Tibial nerve (tissue), 3 donors: ENCODE results near the gene STXBP2.

Experiments used
- POLR2A ChIP-seq, 2 donors: fragments of 450-650 bp; IDR thresholded peaks; one replicate each; pipeline ENCODE4 v1.6.1; 2017; ENCODE audit warnings: antibody characterized with exemption in 2 of 2, mild to moderate bottlenecking in 2 of 2, moderate library complexity in 2 of 2
- TF ChIP-seq, protein P1 (sequence below), 5 experiments: fragments of 200-600 bp in 3 of 5; fragments of 450-650 bp in 2 of 5; sonication (generic) in 3 of 5; IDR thresholded peaks; one replicate each; pipeline ENCODE4 v1.5.1; 2016 to 2019; ENCODE audit warnings: antibody characterized with exemption in 5 of 5, mild to moderate bottlenecking in 3 of 5, moderate library complexity in 2 of 5

- TF ChIP-seq, protein P1, sequence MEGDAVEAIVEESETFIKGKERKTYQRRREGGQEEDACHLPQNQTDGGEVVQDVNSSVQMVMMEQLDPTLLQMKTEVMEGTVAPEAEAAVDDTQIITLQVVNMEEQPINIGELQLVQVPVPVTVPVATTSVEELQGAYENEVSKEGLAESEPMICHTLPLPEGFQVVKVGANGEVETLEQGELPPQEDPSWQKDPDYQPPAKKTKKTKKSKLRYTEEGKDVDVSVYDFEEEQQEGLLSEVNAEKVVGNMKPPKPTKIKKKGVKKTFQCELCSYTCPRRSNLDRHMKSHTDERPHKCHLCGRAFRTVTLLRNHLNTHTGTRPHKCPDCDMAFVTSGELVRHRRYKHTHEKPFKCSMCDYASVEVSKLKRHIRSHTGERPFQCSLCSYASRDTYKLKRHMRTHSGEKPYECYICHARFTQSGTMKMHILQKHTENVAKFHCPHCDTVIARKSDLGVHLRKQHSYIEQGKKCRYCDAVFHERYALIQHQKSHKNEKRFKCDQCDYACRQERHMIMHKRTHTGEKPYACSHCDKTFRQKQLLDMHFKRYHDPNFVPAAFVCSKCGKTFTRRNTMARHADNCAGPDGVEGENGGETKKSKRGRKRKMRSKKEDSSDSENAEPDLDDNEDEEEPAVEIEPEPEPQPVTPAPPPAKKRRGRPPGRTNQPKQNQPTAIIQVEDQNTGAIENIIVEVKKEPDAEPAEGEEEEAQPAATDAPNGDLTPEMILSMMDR (IDR thresholded peaks at IDR 0.05), result no peak
- TF ChIP-seq POLR2A (IDR thresholded peaks at IDR 0.05), result no peak
Observed at GRCh38 chr19:7687177-7687576, 50.3 kb downstream of the STXBP2 start.
